SK-N-MC (cell line): ENCODE measurements around the gene PPRC1.

Experiments
- EZH2 ChIP-seq: fragments of 200-600 bp; sonication (generic); IDR thresholded peaks from one replicate; pipeline ENCODE4 v1.6.1; 2017; ENCODE audit warnings: antibody characterized with exemption
- POLR2AphosphoS5 ChIP-seq: IDR thresholded peaks from 2 replicates; pipeline ENCODE4 v1.6.1; 2012; ENCODE audit warnings: mild to moderate bottlenecking, low read depth, low read length, borderline replicate concordance

- no peak for TF ChIP-seq POLR2AphosphoS5
- TF ChIP-seq EZH2 = no peak
Observed at GRCh38 chr10:102146971-102147428, 14.2 kb downstream of the PPRC1 start.
